K562 (cell line): ENCODE results near the gene MED15. TPM values are rescaled to one million over a fixed set of nuclear protein-coding genes. Genes with fewer than 3 reads are reported as not detected.

Experiments
- ARID2 ChIP-seq: fragments of 450-650 bp; IDR thresholded peaks from 2 replicates; pipeline ENCODE4 v1.6.1; 2017; ENCODE audit warnings: antibody characterized with exemption, mild to moderate bottlenecking
- BRF2 ChIP-seq: IDR thresholded peaks from 3 replicates; pipeline ENCODE4 v1.6.1; 2011; ENCODE audit warnings: borderline replicate concordance, mild to moderate bottlenecking; ENCODE audit not compliant: insufficient read length, insufficient read depth
- CHAMP1 ChIP-seq: fragments of 450-650 bp; IDR thresholded peaks from 2 replicates; pipeline ENCODE4 v1.6.1; 2016; ENCODE audit warnings: mild to moderate bottlenecking
- EGR1 ChIP-seq: fragments of 450-650 bp; conservative IDR thresholded peaks from 2 replicates; pipeline ENCODE4 v1.6.1; 2017; ENCODE audit warnings: mild to moderate bottlenecking
- ELF4 ChIP-seq: fragments of 450-650 bp; formaldehyde crosslinking; IDR thresholded peaks from 2 replicates; pipeline ENCODE4 v1.4.0; 2022; ENCODE audit warnings: missing genetic modification characterization
- FOXO4 ChIP-seq: fragments of 450-650 bp; formaldehyde crosslinking; IDR thresholded peaks from 2 replicates; pipeline ENCODE4 v1.4.0; 2020; ENCODE audit warnings: mild to moderate bottlenecking, moderate library complexity
- HMGN3 ChIP-seq: IDR thresholded peaks from 2 replicates; pipeline ENCODE4 v1.6.1; 2011; ENCODE audit warnings: borderline replicate concordance, low read depth, mild to moderate bottlenecking, mixed read lengths, low read length; ENCODE audit not compliant: insufficient read length; ENCODE audit errors: extremely low read depth
- KDM1A ChIP-seq, 2 experiments: fragments of 450-650 bp; IDR thresholded peaks; 2 replicates each; pipeline ENCODE4 v1.6.1; 2016; ENCODE audit warnings: mild to moderate bottlenecking in 2 of 2
- MNT ChIP-seq, 2 experiments: fragments of 450-650 bp; conservative IDR thresholded peaks; 2 replicates each; pipeline ENCODE4 v1.6.1; 2017; ENCODE audit warnings: mild to moderate bottlenecking in 2 of 2, moderate library complexity in 2 of 2
- NELFE ChIP-seq: IDR thresholded peaks from 2 replicates; pipeline ENCODE4 v1.6.1; 2011; ENCODE audit warnings: mild to moderate bottlenecking; ENCODE audit not compliant: insufficient read depth, insufficient read length
- NFE2L1 ChIP-seq: fragments of 450-650 bp; IDR thresholded peaks from 2 replicates; pipeline ENCODE4 v1.6.1; 2016; ENCODE audit warnings: missing genetic modification characterization, low read depth, mild to moderate bottlenecking, missing compliant biosample characterization, moderate library complexity, borderline replicate concordance
- PTBP1 ChIP-seq: fragments of 200-400 bp; formaldehyde crosslinking; IDR thresholded peaks from 2 replicates; pipeline ENCODE4 v1.6.1; 2017; ENCODE audit warnings: low read depth, low read length
- TEAD4 ChIP-seq, 2 experiments: sonication (generic) in 1 of 2; formaldehyde crosslinking in 1 of 2; IDR thresholded peaks; 2 replicates each; pipeline versions ENCODE4 v1.6.1 to v1.8.0; 2012 to 2022; ENCODE audit warnings: borderline replicate concordance in 1 of 2, inconsistent platforms in 1 of 2, low read length in 1 of 2, mild to moderate bottlenecking in 1 of 2, missing genetic modification reagents in 1 of 2
- THAP12 ChIP-seq: fragments of 250-450 bp; sonication (Bioruptor Pico); IDR thresholded peaks from 2 replicates; pipeline ENCODE4 v1.9.0; 2021; ENCODE audit warnings: mild to moderate bottlenecking, inconsistent platforms
- ZBTB1 ChIP-seq: sonication (generic); formaldehyde crosslinking; IDR thresholded peaks from 2 replicates; pipeline ENCODE4 v1.8.1; 2023; ENCODE audit warnings: missing genetic modification reagents, low read depth, mild to moderate bottlenecking, borderline replicate concordance
- ZBTB7A ChIP-seq: IDR thresholded peaks from 2 replicates; pipeline ENCODE4 v1.6.1; 2011; ENCODE audit warnings: low read depth, mild to moderate bottlenecking, low read length, moderate library complexity, borderline replicate concordance; ENCODE audit not compliant: control insufficient read depth
- ZNF165 ChIP-seq: fragments of 250-450 bp; sonication (Bioruptor Pico); IDR thresholded peaks from 2 replicates; pipeline ENCODE4 v1.4.0; 2020; ENCODE audit warnings: borderline replicate concordance
- polyA plus RNA-seq, 8 experiments: library from polyadenylated mRNA; depleted of rRNA in 4 of 8; stranded (reverse) in 5 of 8; unstranded in 3 of 8; fragments of >200 nt; fragmentation: Nextera tagmentation in 2 of 8; fragmentation: Illumina TruSeq in 1 of 8; extraction: Ambion mirVana in 2 of 8; extraction: Trizol in 1 of 8; gene quantifications; 2 replicates each; pipeline versions ENCODE4 v1.2.1 to v1.2.3, GENCODE V29; 2011 to 2014; ENCODE audit warnings: inconsistent platforms in 1 of 8, missing spikeins in 1 of 8
- total RNA-seq, 7 experiments: library from RNA; depleted of rRNA in 6 of 7; stranded (reverse); fragments of >200 nt in 6 of 7; fragmentation: Illumina TruSeq in 2 of 7; extraction: Trizol in 2 of 7; gene quantifications; 2 replicates each; pipeline versions ENCODE4 v1.2.1 to v1.2.3, GENCODE V29; 2011 to 2021; ENCODE audit warnings: low replicate concordance in 1 of 7

Gene MED15
- total and polyA plus RNA-seq, 9 of the 15 experiments (the other 6 are each of a cell fraction or from before 2014, with no cell fraction given), result 4.0 to 271 (median 60.1) TPM

GRCh38 chr22:20530368-20531153, 23.2 kb downstream of the MED15 start (continued):
- no peak for TF ChIP-seq TEAD4 (IDR thresholded peaks at IDR 0.05; ENCODE audit: low read length)
- peak; percentile 74; the same call in 1 of the 2 replicates for TF ChIP-seq TEAD4 (CRISPR knock-in tag; IDR thresholded peaks at IDR 0.05; ENCODE audit: borderline replicate concordance)
- TF ChIP-seq BRF2, result no peak
- TF ChIP-seq ELF4 (CRISPR knock-in tag), result peak; percentile 78; the same call in 1 of the 2 replicates
- TF ChIP-seq ZBTB1 (CRISPR knock-in tag), result no peak
- TF ChIP-seq ZBTB7A, result peak; percentile 57; the same call in 1 of the 2 replicates
- peak; percentile 10 for TF ChIP-seq HMGN3
- no peak for TF ChIP-seq MNT (conservative IDR thresholded peaks at IDR 0.05)
- TF ChIP-seq EGR1, result no peak
- TF ChIP-seq FOXO4 (CRISPR knock-in tag), result 0 out of 2 replicates have a peak, but pooled peaks have one; percentile 42
- no peak for TF ChIP-seq PTBP1
- peak; percentile 58; the same call in 1 of the 2 replicates for TF ChIP-seq THAP12 (CRISPR knock-in tag)
- TF ChIP-seq CHAMP1, result no peak
- no peak for TF ChIP-seq ZNF165 (CRISPR knock-in tag)
- TF ChIP-seq NFE2L1 (tag), result no peak
- no peak for TF ChIP-seq ARID2
- no peak for TF ChIP-seq KDM1A (IDR thresholded peaks at IDR 0.05)
- no peak for TF ChIP-seq NELFE
